DMS53 treated with DMSO at 0.1 percent for 48 hours (cell line): Measurements from ENCODE around the gene ESCO1.
"Not testable (repeated sequence)": the region's sequence is repeated elsewhere in the genome, so short reads cannot be mapped to it uniquely, and the experiment has no call there.

Experiments
- DNase-seq: peaks from one replicate; lab custom pipeline; 2025; ENCODE audit not compliant: unreplicated experiment; lab: John Stamatoyannopoulos, UW

Gene ESCO1

GRCh38 chr18:21592361-21592760, 8.1 kb downstream of the ESCO1 start:
- not testable (repeated sequence) for DNase-seq

GRCh38 chr18:21584391-21584790, 16.1 kb downstream of the ESCO1 start:
- DNase-seq: no peak

- no peak for DNase-seq
Measured at GRCh38 chr18:21575656-21576055, 24.8 kb downstream of the ESCO1 start.

GRCh38 chr18:21571772-21572171, 28.7 kb downstream of the ESCO1 start:
- no peak for DNase-seq

GRCh38 chr18:21559195-21559594, 41.3 kb downstream of the ESCO1 start:
- DNase-seq: no peak

GRCh38 chr18:21557607-21558253, 42.8 kb downstream of the ESCO1 start:
- DNase-seq: no peak

- no peak for DNase-seq
Measured at GRCh38 chr18:21550510-21550970, 50.0 kb downstream of the ESCO1 start.

GRCh38 chr18:21548647-21549046, 51.9 kb downstream of the ESCO1 start:
- no peak for DNase-seq

GRCh38 chr18:21546423-21546822, 54.1 kb downstream of the ESCO1 start:
- no peak for DNase-seq

- no peak for DNase-seq
Measured at GRCh38 chr18:21538230-21538629, 62.3 kb downstream of the ESCO1 start.

- DNase-seq: no peak
Measured at GRCh38 chr18:21534327-21534726, 66.2 kb downstream of the ESCO1 start.

GRCh38 chr18:21526463-21526862, 74.0 kb downstream of the ESCO1 start:
- no peak for DNase-seq

- DNase-seq: no peak
Measured at GRCh38 chr18:21525916-21526315, 74.6 kb downstream of the ESCO1 start.

GRCh38 chr18:21522530-21522929, 78.0 kb downstream of the ESCO1 start:
- no peak for DNase-seq

GRCh38 chr18:21513741-21514140, 86.8 kb downstream of the ESCO1 start:
- no peak for DNase-seq

GRCh38 chr18:21513292-21513691, 87.2 kb downstream of the ESCO1 start:
- no peak for DNase-seq

GRCh38 chr18:21509062-21509461, 91.4 kb downstream of the ESCO1 start:
- DNase-seq: no peak

- DNase-seq: no peak
Measured at GRCh38 chr18:21507913-21508701, 92.4 kb downstream of the ESCO1 start.

GRCh38 chr18:21502661-21503060, 97.8 kb downstream of the ESCO1 start:
- no peak for DNase-seq

GRCh38 chr18:21499997-21500396, 100.5 kb downstream of the ESCO1 start:
- no peak for DNase-seq

- no peak for DNase-seq
Measured at GRCh38 chr18:21496277-21496835, 104.1 kb downstream of the ESCO1 start.

GRCh38 chr18:21490748-21491147, 109.8 kb downstream of the ESCO1 start:
- no peak for DNase-seq
